HEK293T (cell line): ENCODE results near the gene SLC36A3.

Experiments used
- BHLHE40 ChIP-seq: fragments of 450-650 bp; IDR thresholded peaks from 2 replicates; pipeline ENCODE4 v1.6.1; 2016; ENCODE audit warnings: mild to moderate bottlenecking, moderate library complexity, borderline replicate concordance
- ELF4 ChIP-seq: fragments of 450-650 bp; IDR thresholded peaks from 2 replicates; pipeline ENCODE4 v1.6.1; 2017; ENCODE audit warnings: antibody characterized with exemption
- FOXM1 ChIP-seq: fragments of 450-650 bp; IDR thresholded peaks from 2 replicates; pipeline ENCODE4 v1.6.1; 2017; ENCODE audit warnings: mild to moderate bottlenecking, borderline replicate concordance
- PKNOX1 ChIP-seq: fragments of 450-650 bp; IDR thresholded peaks from 2 replicates; pipeline ENCODE4 v1.6.1; 2016
- SP1 ChIP-seq: fragments of 450-650 bp; IDR thresholded peaks from 2 replicates; pipeline ENCODE4 v1.6.1; 2017
- TARDBP ChIP-seq: fragments of 450-650 bp; IDR thresholded peaks from 2 replicates; pipeline ENCODE4 v1.6.1; 2016

- TF ChIP-seq SP1 (no peak), TARDBP (no peak), ELF4 (no peak), FOXM1 (no peak), BHLHE40 (no peak), PKNOX1 (no peak)
Measured at GRCh38 chr5:151227918-151228447, 75.6 kb downstream of the SLC36A3 start.
